Tibial artery (tissue), 4 donors: ENCODE results near the gene TIGD1.

ENCODE experiments used
- DNase-seq, 2 donors: peaks; one replicate each; pipeline ENCODE4 v3.0.0-alpha.2; 2019
- H3K27ac ChIP-seq, 2 donors: fragments of 200-600 bp; sonication (generic) in 1 of 2; 1 replicate in 1 of 2; 2 replicates in 1 of 2; pipeline ENCODE4 v1.5.1; 2018 to 2019; ENCODE audit warnings: mild to moderate bottlenecking in 1 of 2
- H3K27me3 ChIP-seq, 2 donors: fragments of 200-600 bp; sonication (generic) in 1 of 2; one replicate each; pipeline versions ENCODE4 v1.5.1 to v1.6.0; 2016 to 2019
- H3K36me3 ChIP-seq, 3 donors: fragments of 200-600 bp; sonication (generic) in 2 of 3; one replicate each; pipeline ENCODE4 v1.5.1; 2016 to 2019; ENCODE audit warnings: mild to moderate bottlenecking in 2 of 3
- H3K4me1 ChIP-seq, 4 donors: fragments of 200-600 bp; sonication (generic) in 2 of 4; 1 replicate in 3 of 4; 2 replicates in 1 of 4; pipeline ENCODE4 v1.5.1; 2016 to 2019
- H3K4me3 ChIP-seq, 2 donors: fragments of 200-600 bp; sonication (generic) in 1 of 2; 1 replicate in 1 of 2; 2 replicates in 1 of 2; pipeline ENCODE4 v1.5.1; 2018 to 2019; ENCODE audit warnings: mild to moderate bottlenecking in 2 of 2
- H3K9me3 ChIP-seq, 3 donors: fragments of 200-600 bp; sonication (generic) in 1 of 3; one replicate each; pipeline ENCODE4 v1.5.1; 2016 to 2019
- CTCF ChIP-seq, 2 experiments: fragments of 200-600 bp in 1 of 2; fragments of 450-650 bp in 1 of 2; IDR thresholded peaks; one replicate each; pipeline ENCODE4 v1.5.1; 2017 to 2019; ENCODE audit warnings: antibody characterized with exemption in 2 of 2, mild to moderate bottlenecking in 1 of 2, moderate library complexity in 1 of 2
- intact Hi-C: fragments of 100-400 bp; cut with DNase I; formaldehyde crosslinking; loops from one replicate; pipeline ENCODE4 v1.15.0; 2023; ENCODE audit warnings: low total_unique reads

Gene TIGD1

DNA sequence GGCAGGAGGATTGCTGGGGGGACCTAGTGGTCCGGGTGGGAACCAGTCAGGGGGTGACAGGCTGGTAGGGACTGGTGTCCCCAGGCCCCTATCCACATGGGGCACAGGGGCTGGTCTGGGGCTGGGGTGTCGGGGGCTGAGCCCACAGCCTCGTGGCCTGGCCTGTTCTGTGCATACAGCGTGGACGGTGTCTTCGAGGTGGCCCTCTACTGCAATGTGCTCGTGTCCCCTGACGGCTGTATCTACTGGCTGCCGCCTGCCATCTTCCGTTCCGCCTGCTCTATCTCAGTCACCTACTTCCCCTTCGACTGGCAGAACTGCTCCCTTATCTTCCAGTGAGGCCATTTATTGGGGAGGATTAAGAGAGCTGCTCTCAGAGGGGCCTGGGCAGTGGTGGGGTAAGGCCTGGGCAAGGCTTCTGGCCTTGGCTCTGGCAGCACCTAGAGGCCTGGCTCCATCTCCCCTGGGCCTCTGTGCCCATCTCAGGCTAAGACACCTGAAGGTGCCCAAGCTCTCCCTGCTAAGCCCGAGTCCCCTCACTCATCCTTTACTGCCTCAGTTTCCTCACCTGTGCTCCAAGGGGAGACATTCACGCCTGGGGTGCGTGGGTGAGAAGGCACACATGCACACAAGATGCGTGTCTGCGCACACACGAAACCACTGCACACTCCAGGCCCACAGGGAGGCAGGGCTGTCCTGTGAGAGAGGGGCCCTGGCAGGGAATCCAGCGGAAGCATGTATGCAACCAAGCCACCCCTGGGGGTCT is 9.0 kb downstream of the TIGD1 start:
- Histone ChIP-seq H3K36me3 (peaks cover 0 to 6% (median 0%) of the 10 kb centered on the region in 3 donors), H3K9me3 (peaks cover 0 to 2% (median 1%) of the 10 kb centered on the region in 3 donors), H3K27me3 (peaks cover 0 to 33% of the 10 kb centered on the region in 2 donors), H3K4me3 (no peak overlapping the region), H3K27ac (no peak overlapping the region), H3K4me1 (no peaks in the 10 kb centered on the region)
- DNase-seq: no peak
- no peak for TF ChIP-seq CTCF (IDR thresholded peaks at IDR 0.05)
- intact Hi-C loops: no loop called here

DNA sequence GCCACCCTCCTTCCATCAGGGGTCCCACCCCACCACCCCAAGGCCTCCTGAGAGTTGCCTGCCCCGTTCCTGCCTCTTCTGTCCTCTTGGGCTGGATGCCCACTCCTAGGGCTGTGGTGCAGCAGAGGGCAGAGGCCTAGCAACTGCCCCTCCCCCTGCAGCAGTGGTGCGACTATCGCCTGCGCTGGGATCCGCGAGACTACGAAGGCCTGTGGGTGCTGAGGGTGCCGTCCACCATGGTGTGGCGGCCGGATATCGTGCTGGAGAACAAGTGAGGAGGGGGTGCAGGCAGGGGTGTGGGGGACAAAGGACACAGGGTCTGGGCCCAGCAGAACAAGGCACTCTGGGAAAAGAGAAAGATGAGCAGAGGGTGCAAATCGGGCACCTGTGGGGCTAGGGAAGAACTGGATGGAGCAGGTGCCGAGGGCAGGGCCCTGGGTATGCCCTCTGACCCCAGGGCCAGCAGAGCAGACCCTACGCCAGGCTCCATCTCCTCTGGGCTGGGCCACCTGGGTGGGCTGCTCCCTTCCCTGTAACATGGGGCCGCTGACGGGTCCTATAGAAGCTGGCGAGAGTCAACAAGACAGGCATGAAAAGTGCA is 9.8 kb downstream of the TIGD1 start:
- TF ChIP-seq CTCF (IDR thresholded peaks at IDR 0.05): no peak

GRCh38 chr2:232539298-232540231 is 10.8 kb downstream of the TIGD1 start, which contains the start of gene CHRNG:
TSS of gene CHRNG (plus strand) at chr2:232539692. CDS start at chr2:232539748, 56 bp downstream.
- Histone ChIP-seq H3K9me3 (peaks cover 0 to 6% (median 6%) of the 10 kb centered on the region in 3 donors), H3K27ac (no peak within 1 kb of the TSS), H3K36me3 (no peaks in the 10 kb centered on the region), H3K4me3 (no peak within 1 kb of the TSS), H3K4me1 (no peaks in the 10 kb centered on the region), H3K27me3 (peaks cover 0 to 42% of the 10 kb centered on the region in 2 donors)
- no peak for TF ChIP-seq CTCF (IDR thresholded peaks at IDR 0.05)
- intact Hi-C loops: no loop called here
- no peak for DNase-seq

More for the DNA sequence above, 9.8 kb downstream of the TIGD1 start:
- no peak for DNase-seq
- intact Hi-C loops: no loop called here
- H3K27ac ChIP-seq: no peak overlapping the region
- peaks cover 0 to 36% of the 10 kb centered on the region in 2 donors for H3K27me3 ChIP-seq
- H3K4me3 ChIP-seq: no peak overlapping the region
- no peaks in the 10 kb centered on the region for H3K4me1 ChIP-seq
- peaks cover 0 to 6% (median 6%) of the 10 kb centered on the region in 3 donors for H3K9me3 ChIP-seq
- H3K36me3 ChIP-seq: peaks cover 0 to 2% (median 0%) of the 10 kb centered on the region in 3 donors

DNA sequence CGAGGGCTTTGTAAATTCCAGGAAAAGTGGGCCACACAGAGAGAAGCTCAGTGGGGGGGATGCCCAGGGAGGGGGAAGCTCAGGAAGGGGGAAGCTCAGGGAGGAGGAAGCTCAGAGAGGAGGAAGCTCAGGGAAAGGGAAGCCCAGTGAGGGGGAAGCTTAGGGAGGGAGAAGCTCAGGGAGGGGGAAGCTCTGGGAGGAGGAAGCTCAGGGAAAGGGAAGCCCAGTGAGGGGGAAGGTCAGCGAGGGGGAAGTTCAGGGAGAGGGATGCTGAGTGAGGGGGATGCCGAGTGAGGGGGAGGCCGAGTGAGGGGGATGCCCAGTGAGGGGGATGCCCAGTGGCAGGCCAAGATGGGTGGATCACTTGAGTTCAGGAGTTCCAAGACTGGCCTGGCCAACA is 11.7 kb downstream of the TIGD1 start:
- Histone ChIP-seq H3K9me3 (peaks cover 0 to 6% (median 6%) of the 10 kb centered on the region in 3 donors), H3K36me3 (no peaks in the 10 kb centered on the region), H3K27me3 (peaks cover 0 to 42% of the 10 kb centered on the region in 2 donors), H3K4me1 (no peaks in the 10 kb centered on the region), H3K27ac (no peak overlapping the region), H3K4me3 (no peak overlapping the region)
- TF ChIP-seq CTCF (IDR thresholded peaks at IDR 0.05): no peak
- intact Hi-C loops: no loop called here
- DNase-seq: no peak

- no peaks in the 10 kb centered on the region for H3K4me1 ChIP-seq
- intact Hi-C loops: no loop called here
- no peak overlapping the region for H3K4me3 ChIP-seq
- DNase-seq: no peak
- H3K27ac ChIP-seq: no peak overlapping the region
- TF ChIP-seq CTCF (IDR thresholded peaks at IDR 0.05): no peak
- peaks cover 0 to 42% of the 10 kb centered on the region in 2 donors for H3K27me3 ChIP-seq
- peaks cover 0 to 6% (median 6%) of the 10 kb centered on the region in 3 donors for H3K9me3 ChIP-seq
- H3K36me3 ChIP-seq: no peaks in the 10 kb centered on the region
Observed at GRCh38 chr2:232537499-232537898, 12.9 kb downstream of the TIGD1 start.
